NCI-H146 treated with DMSO at 0.1 percent for 48 hours (cell line): ENCODE data around the gene STMP1.

Source experiments
- DNase-seq: peaks from one replicate; lab custom pipeline; 2025; ENCODE audit not compliant: unreplicated experiment; lab: John Stamatoyannopoulos, UW

STMP1 gene

DNA sequence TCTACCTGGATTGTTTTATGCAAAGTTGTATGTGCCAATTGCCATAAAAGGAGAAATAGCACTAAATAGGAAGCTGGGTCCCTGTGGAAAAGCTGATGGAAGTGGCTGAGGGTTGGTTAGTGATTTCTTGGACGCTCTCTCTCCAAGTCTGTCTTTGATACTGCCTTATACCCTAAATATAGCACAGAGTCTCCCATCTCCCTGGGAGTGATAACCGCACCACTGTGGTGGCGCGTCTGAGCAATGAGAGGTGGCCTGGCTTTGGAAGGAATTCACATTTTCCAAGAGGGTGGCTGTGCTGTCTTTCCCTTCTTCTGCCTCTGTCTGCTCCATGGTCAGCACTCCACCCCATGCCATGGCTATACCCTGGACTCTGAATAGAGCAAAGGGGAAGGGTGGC lies 31.2 kb downstream of the STMP1 start:
- DNase-seq = no peak

DNA sequence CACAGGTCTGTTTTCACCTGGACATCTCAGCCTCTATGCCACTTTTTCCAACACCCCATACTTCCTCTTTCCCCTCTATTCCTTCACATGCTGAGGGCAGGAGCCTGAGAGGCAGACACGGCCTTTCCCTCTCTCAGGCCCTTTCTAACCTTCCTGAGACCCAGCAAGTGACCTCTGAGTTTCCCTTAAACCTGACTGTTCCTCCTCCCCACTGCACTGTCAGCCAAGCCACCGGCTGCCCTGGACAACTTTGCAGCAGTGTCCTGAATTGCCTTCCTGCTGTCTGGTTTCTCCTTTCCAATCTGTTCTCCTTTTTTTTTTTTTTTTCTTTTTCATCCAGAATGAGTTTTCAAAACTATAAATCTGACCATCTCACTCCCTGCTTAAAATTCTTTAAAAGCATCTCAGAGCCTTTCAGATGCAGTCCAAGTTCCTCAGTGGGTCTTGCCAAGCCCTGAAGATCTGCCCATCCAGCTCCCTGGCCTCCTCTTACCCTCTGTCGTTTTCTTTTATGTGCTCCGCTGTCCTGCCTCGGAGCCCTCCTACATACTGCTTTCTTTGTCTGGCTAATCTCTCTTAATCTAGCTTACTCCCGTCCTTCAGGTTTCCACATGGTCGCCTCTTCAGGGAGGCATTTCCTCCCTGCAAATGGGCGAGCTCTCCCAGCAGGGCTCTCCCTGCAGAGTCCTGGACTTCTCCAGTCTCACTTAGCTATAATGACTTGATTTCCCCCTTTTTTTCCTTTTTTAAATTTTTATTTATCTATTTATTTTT lies 35.1 kb downstream of the STMP1 start:
- DNase-seq = no peak

GRCh38 chr7:135704074-135704473 lies 41.8 kb downstream of the STMP1 start:
- no peak for DNase-seq

DNA sequence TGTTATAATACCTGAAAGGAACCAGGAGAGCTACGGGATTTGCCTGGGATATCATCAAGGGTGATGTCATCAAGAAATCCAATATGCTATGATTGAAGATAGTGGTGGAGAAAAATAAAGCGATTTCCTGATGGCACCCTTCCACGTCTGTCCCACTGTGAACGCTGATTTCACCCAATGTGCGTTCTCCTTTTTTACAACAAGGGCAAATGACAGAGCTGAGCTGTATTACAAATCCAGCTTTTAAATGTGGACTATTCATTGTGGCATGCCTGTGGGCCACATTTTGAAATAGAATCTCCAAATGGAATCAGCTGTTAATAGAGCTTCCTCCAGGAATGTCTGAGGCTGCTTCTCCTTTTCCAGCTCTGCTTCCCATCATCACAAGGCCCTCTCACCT lies 42.4 kb downstream of the STMP1 start:
- no peak for DNase-seq

GRCh38 chr7:135706038-135706742 lies 43.9 kb downstream of the STMP1 start:
- no peak for DNase-seq

GRCh38 chr7:135706858-135707569 lies 44.7 kb downstream of the STMP1 start:
- no peak for DNase-seq

DNA sequence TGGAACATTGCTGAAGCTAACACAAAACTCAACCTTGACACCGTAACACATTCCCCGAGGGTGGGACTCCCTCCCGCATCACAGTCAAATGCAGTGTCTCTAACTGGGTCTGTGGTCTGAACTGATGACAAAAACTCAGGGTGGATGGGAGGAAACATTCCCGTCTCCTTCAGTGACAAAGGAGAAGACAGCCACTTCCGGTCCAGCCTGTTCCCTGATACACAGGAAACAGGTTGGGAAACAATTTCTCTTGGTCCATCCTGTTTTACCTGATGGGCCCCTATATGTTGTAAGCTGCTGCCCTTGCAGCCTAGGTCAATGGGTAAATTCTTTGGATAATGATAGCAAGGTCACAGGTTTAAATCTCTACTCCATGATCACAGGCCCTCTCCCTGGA lies 45.3 kb downstream of the STMP1 start:
- no peak for DNase-seq

GRCh38 chr7:135708041-135708440 lies 45.7 kb downstream of the STMP1 start:
- no peak for DNase-seq

DNA sequence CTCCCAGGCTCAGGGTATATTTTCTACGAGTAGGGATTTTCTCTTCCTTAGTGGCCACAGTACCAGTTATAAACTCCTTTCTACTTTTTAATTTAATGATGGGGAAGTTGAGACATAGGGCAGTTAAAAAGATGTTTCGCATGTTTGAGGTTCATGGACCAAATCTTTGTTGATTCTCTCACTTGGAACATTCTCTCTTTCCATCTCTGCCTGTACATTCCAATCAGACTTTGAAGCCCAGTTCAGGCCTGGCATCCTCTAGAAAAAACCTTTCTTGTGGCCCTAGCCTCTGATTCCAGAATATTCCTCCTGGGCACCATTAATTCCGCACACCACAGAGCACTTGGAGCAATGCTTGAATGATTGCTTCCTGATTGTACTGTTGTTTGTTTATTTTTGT lies 47.2 kb downstream of the STMP1 start:
- no peak for DNase-seq

GRCh38 chr7:135710417-135711138 lies 48.3 kb downstream of the STMP1 start:
- DNase-seq = no peak

GRCh38 chr7:135711139-135711469 lies 48.8 kb downstream of the STMP1 start:
- DNase-seq = no peak

GRCh38 chr7:135712182-135712782 lies 50.0 kb downstream of the STMP1 start:
- DNase-seq = peak; percentile 10

- DNase-seq = no peak
Measured at GRCh38 chr7:135712796-135713195, 50.5 kb downstream of the STMP1 start.

GRCh38 chr7:135713836-135714470 lies 51.6 kb downstream of the STMP1 start:
- no peak for DNase-seq

- peak; percentile 52 for DNase-seq
Measured at GRCh38 chr7:135714534-135715009, 52.3 kb downstream of the STMP1 start.

- no peak for DNase-seq
Measured at GRCh38 chr7:135715055-135715522, 52.8 kb downstream of the STMP1 start.

DNA sequence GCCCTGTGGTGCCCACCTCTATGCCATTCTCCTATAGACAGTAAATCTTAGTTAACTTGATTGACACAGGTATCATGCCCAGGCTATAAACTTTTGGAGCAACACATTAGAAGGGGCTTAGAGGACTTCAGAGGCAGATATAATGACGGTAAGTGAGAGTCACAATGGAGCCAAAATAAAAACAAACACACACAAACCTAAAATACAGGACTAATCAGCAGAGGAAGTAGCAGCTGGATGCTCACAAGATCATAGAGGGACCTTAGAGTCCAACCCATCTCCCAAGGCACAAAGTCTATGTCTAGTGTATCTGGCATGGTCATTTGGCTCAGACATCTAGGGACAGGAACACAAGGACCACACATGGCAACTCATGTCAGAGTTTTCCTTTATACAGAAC lies 53.4 kb downstream of the STMP1 start:
- DNase-seq = no peak

- DNase-seq = peak; percentile 62
Measured at GRCh38 chr7:135716677-135717238, 54.4 kb downstream of the STMP1 start.

GRCh38 chr7:135717693-135718092 lies 55.4 kb downstream of the STMP1 start:
- DNase-seq = no peak

GRCh38 chr7:135718219-135718618 lies 55.9 kb downstream of the STMP1 start:
- DNase-seq = no peak
